Mesenchymal stem cell (in vitro differentiated cells and primary cell): ENCODE measurements around the gene FCHO2.
A peak's percentile ranks its signal among the peaks of the same experiment; 100 is the strongest.

ENCODE experiments used
- DNase-seq: peaks from one replicate; pipeline ENCODE4 v3.0.0-alpha.2; 2013
- H2AFZ ChIP-seq: one replicate; pipeline ENCODE4 v1.6.1; 2013; ENCODE audit warnings: low read depth, mild to moderate bottlenecking, control low read depth, inconsistent platforms, low read length, moderate library complexity
- H2AK5ac ChIP-seq: 2 replicates; pipeline ENCODE4 v1.6.1; 2013; ENCODE audit warnings: low read length, moderate library complexity, mild to moderate bottlenecking, inconsistent platforms; ENCODE audit not compliant: severe bottlenecking
- H2BK120ac ChIP-seq: one replicate; pipeline ENCODE4 v1.6.1; 2013; ENCODE audit warnings: low read depth, mild to moderate bottlenecking, inconsistent platforms, low read length, moderate library complexity
- H2BK12ac ChIP-seq, 2 experiments: one replicate each; pipeline ENCODE4 v1.6.1; 2013; ENCODE audit warnings: inconsistent platforms in 2 of 2, low read length in 2 of 2, mild to moderate bottlenecking in 2 of 2, moderate library complexity in 2 of 2, control low read depth in 1 of 2
- H2BK15ac ChIP-seq: one replicate; pipeline ENCODE4 v1.6.1; 2013; ENCODE audit warnings: mild to moderate bottlenecking, low read depth, inconsistent platforms; ENCODE audit not compliant: poor library complexity, severe bottlenecking
- H2BK5ac ChIP-seq: 2 replicates; pipeline ENCODE4 v1.6.1; 2013; ENCODE audit warnings: low read depth, mild to moderate bottlenecking, low read length, control low read depth, inconsistent platforms; ENCODE audit not compliant: poor library complexity, severe bottlenecking
- H3K14ac ChIP-seq, 2 experiments: one replicate each; pipeline ENCODE4 v1.6.1; 2013; ENCODE audit warnings: inconsistent platforms in 2 of 2, low read length in 2 of 2, control low read depth in 1 of 2, mild to moderate bottlenecking in 1 of 2, moderate library complexity in 1 of 2
- H3K18ac ChIP-seq, 2 experiments: one replicate each; pipeline ENCODE4 v1.6.1; 2013; ENCODE audit warnings: inconsistent platforms in 2 of 2, low read length in 2 of 2, control low read depth in 1 of 2, low read depth in 1 of 2, mild to moderate bottlenecking in 1 of 2
- H3K23ac ChIP-seq, 2 experiments: one replicate each; pipeline ENCODE4 v1.6.1; 2013; ENCODE audit warnings: inconsistent platforms in 2 of 2, low read length in 2 of 2, mild to moderate bottlenecking in 2 of 2, moderate library complexity in 2 of 2, control low read depth in 1 of 2
- H3K27ac ChIP-seq: 2 replicates; pipeline ENCODE4 v1.5.1; 2013; ENCODE audit warnings: mild to moderate bottlenecking, moderate library complexity, low read length, control low read depth, inconsistent platforms; ENCODE audit not compliant: poor library complexity, severe bottlenecking
- H3K27me3 ChIP-seq, 2 experiments: 2 replicates each; pipeline versions ENCODE4 v1.6.1 to v1.7.0; 2013; ENCODE audit warnings: low read length in 2 of 2, mild to moderate bottlenecking in 2 of 2, moderate library complexity in 2 of 2, control low read depth in 1 of 2, inconsistent platforms in 1 of 2; ENCODE audit not compliant: control insufficient read depth in 1 of 2, insufficient read depth in 1 of 2
- H3K36me3 ChIP-seq, 2 experiments: 2 replicates each; pipeline versions ENCODE4 v1.6.1 to v1.7.0; 2013; ENCODE audit warnings: low read length in 2 of 2, control low read depth in 1 of 2, inconsistent platforms in 1 of 2, low read depth in 1 of 2, mild to moderate bottlenecking in 1 of 2; ENCODE audit not compliant: insufficient read depth in 2 of 2, control insufficient read depth in 1 of 2
- H3K4ac ChIP-seq, 2 experiments: one replicate each; pipeline ENCODE4 v1.6.1; 2013; ENCODE audit warnings: inconsistent platforms in 2 of 2, low read length in 2 of 2, mild to moderate bottlenecking in 2 of 2, moderate library complexity in 2 of 2, control low read depth in 1 of 2, low read depth in 1 of 2
- H3K4me1 ChIP-seq: 2 replicates; pipeline ENCODE4 v1.6.1; 2013; ENCODE audit warnings: low read depth, low read length, control low read depth; ENCODE audit not compliant: control insufficient read depth, insufficient read depth
- H3K4me2 ChIP-seq: 2 replicates; pipeline ENCODE4 v1.6.1; 2013; ENCODE audit warnings: low read length, mild to moderate bottlenecking, inconsistent platforms; ENCODE audit not compliant: poor library complexity, severe bottlenecking
- H3K4me3 ChIP-seq, 2 experiments: 2 replicates each; pipeline versions ENCODE4 v1.5.1 to v1.7.0; 2013; ENCODE audit warnings: low read length in 2 of 2, mild to moderate bottlenecking in 2 of 2, control low read depth in 1 of 2, low read depth in 1 of 2; ENCODE audit not compliant: insufficient read depth in 1 of 2
- H3K79me1 ChIP-seq: replicated peaks from 2 replicates; pipeline ENCODE4 v1.6.1; 2013; ENCODE audit warnings: mild to moderate bottlenecking, control low read depth, low read length, inconsistent platforms; ENCODE audit not compliant: poor library complexity, severe bottlenecking
- H3K9ac ChIP-seq: 2 replicates; pipeline ENCODE4 v1.7.0; 2013; ENCODE audit warnings: mild to moderate bottlenecking, low read length, moderate library complexity
- H3K9me3 ChIP-seq: 2 replicates; pipeline ENCODE4 v1.7.0; 2013; ENCODE audit warnings: mild to moderate bottlenecking, low read length; ENCODE audit not compliant: control insufficient read depth
- H4K8ac ChIP-seq: one replicate; pipeline ENCODE4 v1.6.1; 2013; ENCODE audit warnings: inconsistent platforms, mild to moderate bottlenecking, low read length, moderate library complexity
- H4K91ac ChIP-seq: one replicate; pipeline ENCODE4 v1.6.1; 2013; ENCODE audit warnings: mild to moderate bottlenecking, low read length, inconsistent platforms
- WGBS: methylation state at CpG from one replicate; pipeline ENCODE4 v1.1.7; 2013; ENCODE audit warnings: mixed read lengths; 5-methylcytosine and 5-hydroxymethylcytosine counted together

Gene FCHO2

DNA sequence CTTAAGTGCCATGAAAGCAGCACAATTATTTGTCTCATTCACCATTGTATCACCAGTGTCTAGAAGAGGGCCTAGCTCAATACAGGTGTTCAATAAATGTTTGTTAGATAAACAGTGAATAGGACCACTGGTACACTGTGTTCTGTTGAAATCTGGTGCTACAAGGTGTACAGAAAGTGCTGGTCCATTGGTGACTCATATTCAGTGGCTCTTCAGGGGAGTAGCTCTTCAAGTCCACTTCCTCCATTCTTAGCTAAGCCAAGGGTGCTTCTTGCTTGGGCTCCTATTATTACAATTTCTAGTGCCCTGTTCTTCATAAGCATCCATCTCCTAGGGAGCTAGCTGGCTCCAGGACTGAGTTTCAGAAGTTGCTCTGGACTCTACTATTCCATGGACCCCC lies 6.4 kb upstream of the FCHO2 start:
- Histone ChIP-seq H3K9me3 (no peaks in the 10 kb centered on the region), H3K4me1 (peaks cover 8% of the 10 kb centered on the region), H2BK15ac (no peak overlapping the region), H3K27me3 (no peaks in the 10 kb centered on the region), H3K14ac (no peak overlapping the region), H3K18ac (no peak overlapping the region), H4K91ac (no peak overlapping the region), H4K8ac (no peak overlapping the region), H2BK5ac (no peak overlapping the region), H3K4ac (no peak overlapping the region), H3K36me3 (no peaks in the 10 kb centered on the region), H2BK120ac (no peak overlapping the region), H3K4me3 (no peak overlapping the region), H2BK12ac (no peak overlapping the region), H3K79me1 (peaks cover 2% of the 10 kb centered on the region), H2AK5ac (no peak overlapping the region), H3K23ac (no peak overlapping the region), H3K4me2 (no peak overlapping the region), H3K27ac (no peak overlapping the region), H2AFZ (no peak overlapping the region), H3K9ac (no peak overlapping the region)
- no peak for DNase-seq

DNA sequence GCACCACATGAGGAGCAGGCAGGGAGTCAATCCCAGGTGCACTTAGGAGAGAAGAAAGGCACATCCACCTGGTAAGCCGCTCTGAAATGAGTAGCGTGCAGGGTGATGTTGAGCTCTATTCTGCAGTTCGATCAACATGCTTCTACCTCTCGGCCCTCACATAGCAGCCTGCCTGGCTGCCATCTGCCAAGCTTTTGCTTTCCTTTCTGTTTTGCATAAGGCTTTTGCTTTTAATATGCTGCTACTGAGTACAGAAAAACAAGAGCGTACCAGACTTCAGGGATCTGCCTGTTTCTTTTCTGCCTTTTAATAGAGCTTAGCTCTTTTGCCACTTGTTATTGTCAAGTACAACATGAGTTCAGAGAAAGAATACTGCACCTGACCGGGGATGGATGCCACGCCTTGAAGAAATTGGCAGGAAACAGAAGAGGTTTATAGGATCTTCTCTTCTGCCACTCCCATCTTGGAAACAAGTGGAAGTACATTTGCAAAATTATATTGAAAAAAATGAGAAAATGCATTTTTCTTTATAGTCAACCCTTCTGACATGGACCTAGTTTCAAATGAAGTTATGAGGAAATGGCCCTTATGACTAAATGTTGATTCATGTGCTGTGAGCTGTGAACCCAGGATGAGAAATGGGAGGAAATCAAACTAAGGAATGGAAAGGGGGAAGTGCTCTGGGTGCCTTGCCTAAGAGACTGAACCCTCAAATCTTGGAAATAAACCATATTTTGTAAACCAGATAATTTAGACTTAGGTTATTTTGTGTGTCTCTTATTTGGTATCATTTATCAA lies 4.0 kb upstream of the FCHO2 start:
- Histone ChIP-seq H3K4ac (no peak overlapping the region), H4K8ac (no peak overlapping the region), H4K91ac (no peak overlapping the region), H3K14ac (no peak overlapping the region), H2AFZ (no peak overlapping the region), H3K27me3 (no peaks in the 10 kb centered on the region), H2BK120ac (no peak overlapping the region), H2AK5ac (peak overlapping the region; percentile 78), H3K27ac (peak overlapping the region; percentile 58), H3K4me3 (peak overlapping the region in 1 of 2 experiments; percentile 23), H3K79me1 (peaks cover 2% of the 10 kb centered on the region), H3K9ac (peak overlapping the region; percentile 52), H3K4me1 (peaks cover 12% of the 10 kb centered on the region), H3K36me3 (no peaks in the 10 kb centered on the region), H2BK5ac (no peak overlapping the region), H3K4me2 (no peak overlapping the region), H2BK12ac (no peak overlapping the region), H3K9me3 (no peaks in the 10 kb centered on the region), H3K18ac (no peak overlapping the region), H3K23ac (no peak overlapping the region), H2BK15ac (no peak overlapping the region)
- DNase-seq: peak; percentile 16
- 96% methylated on average over 7 of the region's 7 CpGs for WGBS

DNA sequence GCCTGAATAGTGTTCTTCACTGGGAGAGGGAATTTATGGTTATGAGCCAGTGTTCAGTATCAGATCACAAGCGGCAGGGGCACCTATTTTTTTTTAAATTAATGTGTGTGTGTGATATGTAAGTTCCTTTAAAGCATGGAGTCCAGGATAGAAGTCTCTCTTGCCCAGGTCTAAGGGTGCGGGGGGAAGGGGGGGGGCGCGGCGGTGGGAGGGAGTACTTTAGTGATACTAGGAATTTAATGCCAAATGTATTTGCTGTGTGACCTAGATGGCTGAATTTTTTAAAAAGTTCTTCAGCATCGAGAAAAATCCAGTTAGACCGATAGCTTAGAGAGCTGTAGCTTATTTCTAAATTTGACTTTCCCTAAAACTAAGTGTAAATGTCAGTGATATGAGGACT lies 1.5 kb upstream of the FCHO2 start:
- H3K4me1 ChIP-seq: peaks cover 12% of the 10 kb centered on the region
- no peak overlapping the region for H2AFZ ChIP-seq
- no peak overlapping the region for H3K14ac ChIP-seq
- H2BK12ac ChIP-seq: no peak overlapping the region
- no peak for DNase-seq
- peaks cover 2% of the 10 kb centered on the region for H3K79me1 ChIP-seq
- H2BK120ac ChIP-seq: no peak overlapping the region
- no peak overlapping the region for H4K8ac ChIP-seq
- no peak overlapping the region for H2BK15ac ChIP-seq
- no peak overlapping the region for H3K4ac ChIP-seq
- H2AK5ac ChIP-seq: peak overlapping the region; percentile 77
- 84% methylated on average over 6 of the region's 7 CpGs for WGBS
- H4K91ac ChIP-seq: no peak overlapping the region
- no peaks in the 10 kb centered on the region for H3K9me3 ChIP-seq
- no peak overlapping the region for H2BK5ac ChIP-seq
- no peaks in the 10 kb centered on the region for H3K36me3 ChIP-seq
- H3K18ac ChIP-seq: no peak overlapping the region
- H3K4me3 ChIP-seq: peak overlapping the region in 1 of 2 experiments; percentile 92
- no peaks in the 10 kb centered on the region for H3K27me3 ChIP-seq
- H3K27ac ChIP-seq: peak overlapping the region; percentile 63
- no peak overlapping the region for H3K4me2 ChIP-seq
- peak overlapping the region; percentile 97 for H3K9ac ChIP-seq
- H3K23ac ChIP-seq: no peak overlapping the region

GRCh38 chr5:72955143-72955767 lies 586 bp upstream of the FCHO2 start:
- no peaks in the 10 kb centered on the region for H3K27me3 ChIP-seq
- peak overlapping the region; percentile 21 for H2AK5ac ChIP-seq
- peaks cover 3 to 5% of the 10 kb centered on the region in 2 experiments for H3K36me3 ChIP-seq
- H3K9ac ChIP-seq: peak overlapping the region; percentile 97
- peaks cover 12% of the 10 kb centered on the region for H3K4me1 ChIP-seq
- H3K14ac ChIP-seq: peak overlapping the region in 1 of 2 experiments; percentile 99
- DNase-seq: no peak
- H3K4me2 ChIP-seq: peak overlapping the region; percentile 60
- H2BK15ac ChIP-seq: peak overlapping the region; percentile 61
- peak overlapping the region; percentile 76 for H4K91ac ChIP-seq
- peak overlapping the region in 1 of 2 experiments; percentile 95 for H2BK12ac ChIP-seq
- WGBS: 4% methylated on average over 33 of the region's 33 CpGs
- peak overlapping the region; percentile 4 for H2BK120ac ChIP-seq
- peak overlapping the region; percentile 78 to 97 for H3K18ac ChIP-seq
- H2BK5ac ChIP-seq: peak overlapping the region; percentile 75
- peaks cover 2% of the 10 kb centered on the region for H3K79me1 ChIP-seq
- H3K9me3 ChIP-seq: no peaks in the 10 kb centered on the region
- H3K27ac ChIP-seq: peak overlapping the region; percentile 91
- H3K4me3 ChIP-seq: peak overlapping the region; percentile 51 to 92
- peak overlapping the region; percentile 96 for H4K8ac ChIP-seq
- H2AFZ ChIP-seq: peak overlapping the region; percentile 79
- H3K4ac ChIP-seq: peak overlapping the region; percentile 83 to 94
- H3K23ac ChIP-seq: peak overlapping the region in 1 of 2 experiments; percentile 89
